NT2/D1 (cell line): ENCODE measurements around the gene RSPH10B2.
"Not testable (repeated sequence)": the region's sequence is repeated elsewhere in the genome, so short reads cannot be mapped to it uniquely, and the experiment has no call there.

Experiments used
- DNase-seq: peaks from one replicate; pipeline ENCODE4 v3.0.0-alpha.2; 2011; ENCODE audit warnings: low read depth, low spot score
- H3K27me3 ChIP-seq: 2 replicates; pipeline ENCODE4 v1.6.0; 2011; ENCODE audit warnings: mild to moderate bottlenecking; ENCODE audit not compliant: insufficient read length, insufficient read depth
- H3K36me3 ChIP-seq: 2 replicates; pipeline ENCODE4 v1.6.1; 2011; ENCODE audit warnings: mild to moderate bottlenecking, low read length, mixed read lengths; ENCODE audit not compliant: insufficient read depth, insufficient read length
- H3K4me1 ChIP-seq: 2 replicates; pipeline ENCODE4 v1.5.1; 2011; ENCODE audit not compliant: insufficient read depth, insufficient read length
- H3K4me3 ChIP-seq: 2 replicates; pipeline ENCODE4 v1.5.1; 2011; ENCODE audit warnings: low read depth; ENCODE audit not compliant: insufficient read length
- H3K9ac ChIP-seq: 2 replicates; pipeline ENCODE4 v1.6.0; 2011; ENCODE audit warnings: low read depth; ENCODE audit not compliant: insufficient read length
- H3K9me3 ChIP-seq: 2 replicates; pipeline ENCODE4 v1.5.1; 2011; ENCODE audit warnings: mild to moderate bottlenecking, low read length; ENCODE audit not compliant: insufficient read depth
- SUZ12 ChIP-seq: IDR thresholded peaks from 2 replicates; pipeline ENCODE4 v1.6.1; 2011; ENCODE audit not compliant: insufficient read length, insufficient read depth; ENCODE audit errors: extremely low read depth
- YY1 ChIP-seq: IDR thresholded peaks from 2 replicates; pipeline ENCODE4 v1.6.1; 2011; ENCODE audit not compliant: insufficient read length, insufficient read depth
- ZNF274 ChIP-seq: IDR thresholded peaks from 2 replicates; pipeline ENCODE4 v1.6.1; 2011; ENCODE audit warnings: mild to moderate bottlenecking, low read depth, low read length

RSPH10B2 gene

GRCh38 chr7:6753964-6754363 is at the start of gene RSPH10B2:
Gene RSPH10B2 (plus strand): TSS chr7:6754103. CDS start chr7:6757678, 3,575 bp downstream.
- not testable (repeated sequence) for DNase-seq, H3K36me3 ChIP-seq, H3K4me1 ChIP-seq, H3K4me3 ChIP-seq, H3K27me3 ChIP-seq, H3K9me3 ChIP-seq, H3K9ac ChIP-seq

GRCh38 chr7:6705959-6706665 is 47.8 kb upstream of the RSPH10B2 start:
- peak; percentile 15 for DNase-seq
- H3K9me3 ChIP-seq, result peaks cover 49% of the 10 kb centered on the region
- H3K36me3 ChIP-seq, result peaks cover 40% of the 10 kb centered on the region
- H3K4me3 ChIP-seq, result peak overlapping the region; percentile 97
- H3K9ac ChIP-seq, result peak overlapping the region; percentile 98
- H3K27me3 ChIP-seq, result no peaks in the 10 kb centered on the region
- TF ChIP-seq SUZ12, result no peak
- no peak for TF ChIP-seq YY1
- TF ChIP-seq ZNF274, result no peak
- no peaks in the 10 kb centered on the region for H3K4me1 ChIP-seq

GRCh38 chr7:6706666-6707407 is 47.1 kb upstream of the RSPH10B2 start, which contains the start of gene ZNF12:
Gene ZNF12 (minus strand): TSS chr7:6706947. CDS start chr7:6705173, 1,774 bp downstream.
- DNase-seq, result peak; percentile 98
- Histone ChIP-seq H3K27me3 (no peaks in the 10 kb centered on the region), H3K4me1 (no peaks in the 10 kb centered on the region), H3K4me3 (peak within 1 kb of the TSS; percentile 97), H3K9me3 (peaks cover 43% of the 10 kb centered on the region), H3K9ac (peak within 1 kb of the TSS; percentile 98), H3K36me3 (peaks cover 32% of the 10 kb centered on the region)
- TF ChIP-seq YY1, result no peak
- no peak for TF ChIP-seq SUZ12
- no peak for TF ChIP-seq ZNF274

GRCh38 chr7:6708304-6708703 is 45.6 kb upstream of the RSPH10B2 start:
- Histone ChIP-seq H3K27me3 (no peaks in the 10 kb centered on the region), H3K9ac (no peak overlapping the region), H3K4me1 (no peaks in the 10 kb centered on the region), H3K9me3 (peaks cover 31% of the 10 kb centered on the region), H3K4me3 (no peak overlapping the region), H3K36me3 (peaks cover 20% of the 10 kb centered on the region)
- TF ChIP-seq ZNF274 (no peak), SUZ12 (no peak)
- DNase-seq, result no peak

- TF ChIP-seq SUZ12, result no peak
- no peak for TF ChIP-seq YY1
- no peak for TF ChIP-seq ZNF274
- Histone ChIP-seq H3K4me3 (no peak overlapping the region), H3K9ac (no peak overlapping the region), H3K4me1 (no peaks in the 10 kb centered on the region), H3K27me3 (no peaks in the 10 kb centered on the region), H3K9me3 (peaks cover 16% of the 10 kb centered on the region), H3K36me3 (peaks cover 5% of the 10 kb centered on the region)
- DNase-seq, result no peak
These were observed 44.1 kb upstream of the RSPH10B2 start for GRCh38 chr7:6709808-6710207.

GRCh38 chr7:6714360-6714759 is 39.5 kb upstream of the RSPH10B2 start:
- no peak for DNase-seq
- TF ChIP-seq SUZ12 (no peak), YY1 (no peak), ZNF274 (no peak)
- Histone ChIP-seq H3K4me3 (no peak overlapping the region), H3K27me3 (no peaks in the 10 kb centered on the region), H3K9me3 (peaks cover 8% of the 10 kb centered on the region; the same call in 1 of the 2 replicates), H3K36me3 (no peaks in the 10 kb centered on the region), H3K9ac (no peak overlapping the region), H3K4me1 (no peaks in the 10 kb centered on the region)

- H3K36me3 ChIP-seq, H3K27me3 ChIP-seq, DNase-seq, H3K4me1 ChIP-seq, H3K9ac ChIP-seq, H3K9me3 ChIP-seq, H3K4me3 ChIP-seq: not testable (repeated sequence)
These were observed 38.0 kb upstream of the RSPH10B2 start for GRCh38 chr7:6715898-6716297.
